Spleen (tissue), 11 donors: ENCODE data around the gene GPRC5C. TPM values are rescaled to one million over a fixed set of nuclear protein-coding genes. Genes with fewer than 3 reads are reported as not detected.

ENCODE experiments used
- DNase-seq: peaks from one replicate; pipeline ENCODE4 v3.0.0-alpha.2; 2020
- H3K27ac ChIP-seq, 8 donors: fragments of 200-600 bp; sonication (generic) in 7 of 8; 1 replicate in 4 of 8; 2 replicates in 4 of 8; pipeline versions ENCODE4 v1.5.0 to v1.8.0; 2016 to 2021; ENCODE audit warnings: inconsistent platforms in 4 of 8, mild to moderate bottlenecking in 4 of 8, moderate library complexity in 1 of 8
- H3K27me3 ChIP-seq, 7 donors: fragments of 200-600 bp; sonication (generic) in 6 of 7; replicated peaks in 1 of 7; 1 replicate in 4 of 7; 2 replicates in 3 of 7; pipeline versions ENCODE4 v1.5.0 to v1.8.0; 2016 to 2021; ENCODE audit warnings: inconsistent platforms in 3 of 7, mild to moderate bottlenecking in 1 of 7
- H3K36me3 ChIP-seq, 6 donors: fragments of 200-600 bp; sonication (generic) in 5 of 6; 1 replicate in 4 of 6; 2 replicates in 2 of 6; pipeline versions ENCODE4 v1.5.0 to v1.8.0; 2016 to 2021; ENCODE audit warnings: inconsistent platforms in 2 of 6
- H3K4me1 ChIP-seq, 6 donors: fragments of 200-600 bp; sonication (generic) in 5 of 6; 1 replicate in 3 of 6; 2 replicates in 3 of 6; pipeline versions ENCODE4 v1.5.0 to v1.8.0; 2016 to 2021; ENCODE audit warnings: inconsistent platforms in 3 of 6
- H3K4me3 ChIP-seq, 8 donors: fragments of 200-600 bp; sonication (generic) in 7 of 8; 1 replicate in 4 of 8; 2 replicates in 4 of 8; pipeline versions ENCODE4 v1.5.0 to v1.8.0; 2016 to 2021; ENCODE audit warnings: inconsistent platforms in 4 of 8, mild to moderate bottlenecking in 4 of 8, moderate library complexity in 2 of 8
- H3K9me3 ChIP-seq, 8 donors: fragments of 200-600 bp; sonication (generic) in 7 of 8; 1 replicate in 4 of 8; 2 replicates in 4 of 8; pipeline versions ENCODE4 v1.5.0 to v1.8.0; 2016 to 2021; ENCODE audit warnings: inconsistent platforms in 4 of 8
- CTCF ChIP-seq, 11 experiments: fragments of 200-600 bp in 7 of 11; fragments of 450-650 bp in 4 of 11; sonication (generic) in 4 of 11; IDR thresholded peaks in 8 of 11; conservative IDR thresholded peaks in 3 of 11; 1 replicate in 7 of 11; 2 replicates in 4 of 11; pipeline versions ENCODE4 v1.4.0 to v1.8.0; 2016 to 2021; ENCODE audit warnings: antibody characterized with exemption in 11 of 11, inconsistent platforms in 4 of 11, mild to moderate bottlenecking in 1 of 11
- POLR2A ChIP-seq, 3 donors: fragments of 450-650 bp; IDR thresholded peaks; one replicate each; pipeline ENCODE4 v1.5.1; 2017; ENCODE audit warnings: antibody characterized with exemption in 3 of 3, mild to moderate bottlenecking in 1 of 3
- POLR2AphosphoS5 ChIP-seq, 3 donors: sonication (generic); formaldehyde crosslinking; IDR thresholded peaks; one replicate each; pipeline ENCODE4 v1.5.1; 2017; ENCODE audit warnings: antibody characterized with exemption in 3 of 3
- WGBS, 5 donors: extraction: QIAGEN DNeasy Blood & Tissue Kit in 3 of 5; methylation state at CpG; one replicate each; pipeline versions ENCODE4 v1.1.5 to v1.1.7; 2013 to 2018; 5-methylcytosine and 5-hydroxymethylcytosine counted together
- intact Hi-C: fragments of 100-400 bp; cut with DNase I; formaldehyde crosslinking; loops from one replicate; pipeline ENCODE4 v1.15.0; 2023; ENCODE audit warnings: low total_unique reads
- polyA plus RNA-seq, 3 donors: library from polyadenylated mRNA; stranded (reverse); fragments of 200-250 nt; gene quantifications; one replicate each; pipeline ENCODE4 v1.2.1, GENCODE V29; 2013
- total RNA-seq, 7 donors: library from RNA; depleted of rRNA in 3 of 7; stranded (reverse); fragments of >200 nt in 3 of 7; fragmentation: NEBNext Ultra II Directional in 4 of 7; extraction: Animal tissue kit (Norgen Biotek cat#: 25700) in 4 of 7; gene quantifications; one replicate each; pipeline versions ENCODE4 v1.1.0 to v1.2.1, GENCODE V29; 2016 to 2021
- donor health status: healthy with polysubstance abuse.
- donor health status: DM: no; HTN: no; CAD: no; lungs with moderate emphysema.
- donor health status: DM: no; HTN: no; CAD: no.
- donor health status: Bipolar disorder and iron deficiency.
- donor health status: healthy.
- donor health status: DM: no; HTN: no; CAD: no.
- donor health status: DM: yes; HTN: yes; CAD: no.

The GPRC5C gene
- total and polyA plus RNA-seq, 10 donors, result 11.0 to 70.0 (median 28.6) TPM

- no peak for TF ChIP-seq POLR2AphosphoS5 (IDR thresholded peaks at IDR 0.05)
- Histone ChIP-seq H3K9me3 (peaks cover 0 to 31% (median 25%) of the 10 kb centered on the region in 8 donors), H3K27me3 (peaks cover 0 to 14% (median 0%) of the 10 kb centered on the region in 7 donors), H3K4me3 (no peak overlapping the region), H3K4me1 (peaks cover 17 to 56% (median 35%) of the 10 kb centered on the region in 6 donors), H3K36me3 (peaks cover 0 to 12% (median 2%) of the 10 kb centered on the region in 6 donors), H3K27ac (peak overlapping the region in 1 of 8 donors; percentile 40)
- intact Hi-C loops, result no loop called here
- DNase-seq, result no peak
- WGBS, 5 donors, result 62 to 82% (median 68%) methylated on average over 24 to 31 of the region's 31 CpGs
Observed at GRCh38 chr17:74439691-74440567, 8.0 kb downstream of the GPRC5C start.

GRCh38 chr17:74441537-74441936 is 9.6 kb downstream of the GPRC5C start:
- intact Hi-C loops, result no loop called here
- Histone ChIP-seq H3K4me1 (peaks cover 20 to 63% (median 48%) of the 10 kb centered on the region in 6 donors), H3K27me3 (peaks cover 0 to 3% (median 0%) of the 10 kb centered on the region in 7 donors), H3K36me3 (peaks cover 0 to 12% (median 2%) of the 10 kb centered on the region in 6 donors), H3K4me3 (no peak overlapping the region), H3K27ac (peak overlapping the region in 2 of 8 donors; percentile 5 to 91), H3K9me3 (peaks cover 0 to 31% (median 25%) of the 10 kb centered on the region in 8 donors)
- DNase-seq, result no peak
- TF ChIP-seq POLR2AphosphoS5 (IDR thresholded peaks at IDR 0.05) (no peak), CTCF (IDR thresholded peaks at IDR 0.05 in 8 of 11, conservative IDR thresholded peaks at IDR 0.05 in 3 of 11) (no peak), POLR2A (IDR thresholded peaks at IDR 0.05) (no peak)
- WGBS, 5 donors, result 92 to 98% (median 93%) methylated on average over 7 of the region's 7 CpGs

GRCh38 chr17:74442291-74442669 is 10.4 kb downstream of the GPRC5C start:
- TF ChIP-seq POLR2AphosphoS5 (IDR thresholded peaks at IDR 0.05), result no peak
- no peak for TF ChIP-seq POLR2A (IDR thresholded peaks at IDR 0.05)
- no peak for TF ChIP-seq CTCF (IDR thresholded peaks at IDR 0.05 in 8 of 11, conservative IDR thresholded peaks at IDR 0.05 in 3 of 11)
- H3K27me3 ChIP-seq, result no peaks in the 10 kb centered on the region
- peak overlapping the region; percentile 87 to 92 (median 90) for H3K27ac ChIP-seq
- peaks cover 0 to 12% (median 2%) of the 10 kb centered on the region in 6 donors for H3K36me3 ChIP-seq
- intact Hi-C loops, result no loop called here
- peaks cover 0 to 25% (median 19%) of the 10 kb centered on the region in 8 donors for H3K9me3 ChIP-seq
- H3K4me3 ChIP-seq, result no peak overlapping the region
- DNase-seq, result peak; percentile 67
- peaks cover 26 to 70% (median 55%) of the 10 kb centered on the region in 6 donors for H3K4me1 ChIP-seq
- 71 to 77% (median 72%) methylated on average over 6 of the region's 6 CpGs for WGBS, 5 donors

- TF ChIP-seq POLR2A (IDR thresholded peaks at IDR 0.05) (peak in 1 of 3 donors; percentile 76), CTCF (IDR thresholded peaks at IDR 0.05 in 8 of 11, conservative IDR thresholded peaks at IDR 0.05 in 3 of 11) (peak in 2 of 11 experiments; percentile 10 to 17), POLR2AphosphoS5 (IDR thresholded peaks at IDR 0.05) (peak; percentile 81 to 95 (median 91))
- 5 to 19% (median 12%) methylated on average over 19 to 28 of the region's 28 CpGs for WGBS, 5 donors
- DNase-seq, result peak; percentile 92
- H3K4me1 ChIP-seq, result peaks cover 27 to 76% (median 59%) of the 10 kb centered on the region in 6 donors
- H3K9me3 ChIP-seq, result peaks cover 0 to 19% (median 13%) of the 10 kb centered on the region in 8 donors
- no peaks in the 10 kb centered on the region for H3K27me3 ChIP-seq
- H3K36me3 ChIP-seq, result peaks cover 0 to 12% (median 2%) of the 10 kb centered on the region in 6 donors
- intact Hi-C loops, result no loop called here
- peak overlapping the region; percentile 87 to 92 (median 90) for H3K27ac ChIP-seq
- peak overlapping the region in 6 of 8 donors; percentile 12 to 56 (median 14) for H3K4me3 ChIP-seq
Observed at GRCh38 chr17:74442670-74443515, 11.0 kb downstream of the GPRC5C start.
